HG02970 (cell line): ENCODE results near the gene DNAJB14.
"Not testable (repeated sequence)": the region's sequence is repeated elsewhere in the genome, so short reads cannot be mapped to it uniquely, and the experiment has no call there.

Experiments used
- ATAC-seq: cut with Tn5 transposase; IDR thresholded peaks from one replicate; pipeline ENCODE4 v1.9.1; 2021; ENCODE audit warnings: mild to moderate bottlenecking, moderate library complexity, moderate number of reproducible peaks; ENCODE audit not compliant: unreplicated experiment, low FRiP score

DNAJB14 gene

DNA sequence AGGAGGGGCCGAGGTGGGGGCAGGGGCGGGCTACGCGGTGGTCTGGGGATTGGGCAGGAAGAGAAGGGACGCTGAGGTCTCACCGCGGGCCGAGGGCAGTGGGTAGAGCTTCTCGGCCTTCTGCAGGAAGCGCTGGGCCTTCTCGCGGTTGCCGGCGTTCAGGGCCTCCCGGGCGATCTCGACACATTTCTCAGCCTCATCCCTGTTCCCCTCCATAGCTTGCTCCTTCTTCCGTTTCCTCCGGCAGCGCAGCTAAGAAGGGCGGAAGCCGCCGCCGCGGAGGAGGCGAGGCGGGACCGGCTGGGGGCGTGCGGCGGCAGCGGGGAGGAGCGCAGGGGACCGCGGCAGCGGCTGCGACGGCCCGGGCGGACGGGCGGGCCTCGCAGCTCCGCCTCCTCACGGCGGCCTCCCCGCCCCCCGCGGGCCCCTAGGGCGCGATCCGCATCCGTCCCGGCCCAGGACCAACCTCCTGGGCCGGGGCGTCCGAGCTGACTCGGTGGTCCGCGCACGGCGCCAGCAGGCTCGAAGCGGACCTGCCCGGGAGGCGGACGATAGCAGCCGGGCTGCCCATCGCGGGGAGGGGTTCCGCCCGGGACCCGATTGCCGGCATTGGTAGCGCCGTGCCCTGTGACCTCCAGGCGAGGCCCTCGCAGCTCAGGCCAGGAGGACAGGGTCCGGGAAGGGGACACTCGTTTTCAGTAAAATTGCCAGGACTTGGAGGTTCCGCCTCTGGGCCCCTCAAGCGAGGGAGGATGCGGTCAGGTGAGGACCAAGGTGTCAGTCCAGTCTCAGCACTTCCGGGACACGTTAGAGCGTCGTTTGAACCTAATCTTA, at the start of gene DNAJB14:
DNAJB14 (minus strand) TSS at position 263 of the 834 bp plus-strand sequence; CDS start at position 216, 47 bp downstream.
- ATAC-seq, result peak; percentile 36

DNA sequence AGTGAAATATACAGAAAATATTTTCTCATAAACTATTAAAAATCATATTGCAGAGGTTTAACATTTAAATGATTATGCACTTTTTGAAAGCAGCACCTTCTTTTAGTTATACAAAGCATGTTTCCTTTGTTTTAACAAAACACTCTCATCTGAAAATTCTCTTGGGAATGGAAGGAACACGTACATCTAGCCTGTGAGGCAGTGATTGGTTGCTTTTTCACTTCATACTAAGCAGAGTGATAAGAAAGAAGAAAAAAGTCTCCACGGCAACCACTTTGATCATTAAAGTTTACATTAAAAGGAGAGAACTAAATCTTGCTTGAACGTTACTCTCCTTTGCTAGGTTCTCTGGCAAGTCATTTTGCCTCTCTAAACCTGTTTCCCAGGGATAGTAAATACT, 45.3 kb upstream of the DNAJB14 start:
- no peak for ATAC-seq

DNA sequence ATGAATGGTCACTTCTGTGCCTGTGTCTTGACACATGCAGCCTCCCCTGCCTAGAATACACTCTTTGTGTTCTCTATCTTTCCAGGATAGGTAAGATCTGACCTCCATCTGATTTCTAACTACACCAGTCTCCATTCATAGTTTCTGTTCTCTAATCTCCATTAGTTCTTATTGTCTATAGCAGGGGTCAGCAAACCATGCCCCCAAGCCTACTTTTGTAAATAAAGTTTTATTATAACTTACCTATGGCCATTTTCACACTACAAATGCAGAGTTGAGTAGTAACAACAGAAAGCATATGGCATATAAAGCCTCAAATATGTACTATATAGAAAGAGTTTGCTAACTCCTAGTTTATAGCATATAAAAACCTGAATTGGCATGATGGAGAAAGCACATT, 41.3 kb upstream of the DNAJB14 start:
- no peak for ATAC-seq

DNA sequence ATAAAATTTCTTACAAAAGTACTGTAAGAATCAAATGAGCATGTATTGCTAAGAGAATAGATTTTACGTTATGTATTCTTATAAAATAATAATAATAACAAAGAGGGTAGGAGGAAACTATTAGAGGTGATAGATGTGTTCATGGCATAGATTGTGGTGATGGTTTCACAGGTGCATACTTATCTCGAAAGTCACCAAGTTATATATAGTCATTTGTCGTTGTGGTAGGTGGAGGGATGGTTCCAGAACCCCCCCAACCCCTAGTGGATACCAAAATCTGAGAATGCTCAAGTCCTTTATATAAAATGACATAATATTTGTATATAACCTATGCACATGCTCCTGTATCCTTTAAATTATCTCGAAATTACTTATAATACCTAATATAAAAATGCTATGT, 40.4 kb upstream of the DNAJB14 start:
- no peak for ATAC-seq

GRCh38 chr4:99983289-99983943, 37.0 kb upstream of the DNAJB14 start:
- no peak for ATAC-seq

GRCh38 chr4:99979872-99980271, 33.5 kb upstream of the DNAJB14 start:
- no peak for ATAC-seq

- no peak for ATAC-seq
Observed at GRCh38 chr4:99971453-99972111, 25.2 kb upstream of the DNAJB14 start.

DNA sequence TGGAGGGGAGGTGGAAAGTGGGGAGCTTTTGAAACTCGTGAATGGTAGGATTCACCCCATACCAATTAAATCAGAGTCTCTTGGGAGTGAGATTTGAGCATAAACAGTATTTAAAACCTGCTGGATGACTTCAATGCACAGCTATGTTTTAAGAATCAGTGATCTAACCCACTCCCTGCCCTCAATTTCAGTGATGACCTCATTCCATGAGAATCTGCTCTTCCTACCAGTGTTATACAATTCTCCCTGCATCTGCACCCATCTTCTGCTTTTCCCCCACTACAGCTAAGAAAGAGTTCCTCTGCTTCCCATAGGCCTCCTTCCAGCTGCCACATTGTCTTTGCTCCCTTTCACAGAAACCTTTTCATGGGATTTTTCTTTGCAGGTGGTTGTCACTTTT, 21.9 kb upstream of the DNAJB14 start:
- no peak for ATAC-seq

DNA sequence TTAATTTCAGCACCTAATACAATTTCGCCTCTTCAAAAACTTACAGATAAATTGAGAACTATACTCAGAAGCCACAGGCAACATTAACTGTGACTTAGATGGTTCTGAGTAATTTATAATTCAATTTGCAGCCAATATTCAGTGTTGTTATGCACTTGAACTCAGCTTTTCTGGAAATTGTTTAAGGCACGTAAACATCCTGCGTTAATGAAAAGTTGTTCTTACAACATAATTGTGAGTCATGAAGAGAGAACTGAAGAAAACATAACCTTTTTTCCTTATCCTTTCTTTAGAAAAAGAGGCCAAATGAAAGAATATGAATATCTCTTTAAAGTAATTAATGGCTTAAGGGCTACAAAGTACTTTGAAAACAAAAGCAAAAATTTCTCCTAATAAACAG, 20.3 kb upstream of the DNAJB14 start:
- ATAC-seq, result no peak

DNA sequence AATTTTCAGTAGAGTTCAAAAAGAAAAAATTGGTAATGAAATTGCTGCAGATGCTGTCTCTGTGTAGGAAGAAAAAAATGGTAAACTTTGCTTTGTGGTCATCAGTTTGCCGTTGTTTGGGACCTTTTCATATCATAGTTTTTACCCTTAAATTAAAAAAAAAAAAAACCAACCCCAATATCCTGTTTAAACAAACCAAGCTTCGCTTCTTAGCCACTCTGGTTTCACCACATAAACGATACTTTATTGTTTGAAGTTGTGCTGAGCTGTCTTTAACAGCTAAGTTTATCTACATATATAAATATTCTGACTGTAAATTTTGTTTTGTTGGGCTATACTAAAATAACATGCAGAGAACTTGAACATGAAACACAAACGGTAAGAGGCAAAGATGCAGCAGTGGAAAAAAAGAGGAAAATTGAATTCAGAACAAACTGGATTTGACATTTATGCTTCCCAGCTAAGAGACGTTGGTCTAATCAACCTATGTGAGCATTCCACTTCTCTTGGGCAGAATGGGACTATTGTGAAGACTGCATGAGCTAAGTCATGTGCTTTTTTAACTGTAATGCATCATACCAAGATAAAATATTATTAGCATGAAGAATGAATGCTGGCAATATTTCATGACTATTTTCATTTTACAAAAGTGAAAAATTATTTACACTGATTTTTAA, 19.4 kb upstream of the DNAJB14 start:
- no peak for ATAC-seq

- ATAC-seq, result no peak
Observed at GRCh38 chr4:99965173-99965572, 18.8 kb upstream of the DNAJB14 start.

- ATAC-seq, result no peak
Observed at GRCh38 chr4:99961711-99962110, 15.3 kb upstream of the DNAJB14 start.

- ATAC-seq, result no peak
Observed at GRCh38 chr4:99960648-99961047, 14.2 kb upstream of the DNAJB14 start.

DNA sequence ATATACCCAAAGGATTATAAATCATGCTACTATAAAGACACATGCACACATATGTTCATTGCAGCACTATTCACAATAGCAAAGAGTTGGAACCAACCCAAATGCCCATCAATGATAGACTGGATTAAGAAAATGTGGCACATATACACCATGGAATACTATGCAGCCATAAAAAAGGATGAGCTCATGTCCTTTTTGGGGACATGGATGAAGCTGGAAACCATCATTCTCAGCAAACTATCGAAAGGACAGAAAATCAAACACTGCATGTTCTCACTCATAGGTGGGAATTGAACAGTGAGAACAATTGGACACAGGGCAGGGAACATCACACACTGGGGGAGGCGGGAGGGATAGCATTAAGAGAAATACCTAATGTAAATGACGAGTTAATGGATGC, 11.8 kb upstream of the DNAJB14 start:
- not testable (repeated sequence) for ATAC-seq

- ATAC-seq, result no peak
Observed at GRCh38 chr4:99950913-99951254, 4.5 kb upstream of the DNAJB14 start.

GRCh38 chr4:99949999-99950912, 3.8 kb upstream of the DNAJB14 start, which contains the start of gene H2AZ1:
H2AZ1 (minus strand) TSS chr4:99950275; CDS start chr4:99950170, 105 bp downstream.
- peak; percentile 57 for ATAC-seq

GRCh38 chr4:99949034-99949998, 2.9 kb upstream of the DNAJB14 start:
- ATAC-seq, result peak; percentile 24

DNA sequence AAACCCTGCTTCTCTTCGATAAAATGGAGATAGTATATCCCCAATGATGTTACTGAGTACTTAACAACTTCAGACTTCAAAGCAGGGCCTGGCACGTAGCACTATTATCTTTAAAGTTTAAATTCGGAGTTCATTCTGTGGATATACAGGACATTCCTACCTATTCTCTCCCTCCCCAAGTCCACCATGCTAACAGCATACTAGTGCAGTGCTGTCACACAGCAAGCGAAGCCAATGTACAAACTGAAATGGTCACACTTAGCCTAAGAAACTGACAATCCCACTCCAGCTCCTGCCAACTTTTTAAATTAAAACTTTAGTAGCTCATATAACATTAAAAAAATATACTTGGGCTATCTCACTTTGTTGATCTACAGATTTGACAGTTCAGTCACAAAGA, 1.2 kb upstream of the DNAJB14 start:
- ATAC-seq, result no peak

DNA sequence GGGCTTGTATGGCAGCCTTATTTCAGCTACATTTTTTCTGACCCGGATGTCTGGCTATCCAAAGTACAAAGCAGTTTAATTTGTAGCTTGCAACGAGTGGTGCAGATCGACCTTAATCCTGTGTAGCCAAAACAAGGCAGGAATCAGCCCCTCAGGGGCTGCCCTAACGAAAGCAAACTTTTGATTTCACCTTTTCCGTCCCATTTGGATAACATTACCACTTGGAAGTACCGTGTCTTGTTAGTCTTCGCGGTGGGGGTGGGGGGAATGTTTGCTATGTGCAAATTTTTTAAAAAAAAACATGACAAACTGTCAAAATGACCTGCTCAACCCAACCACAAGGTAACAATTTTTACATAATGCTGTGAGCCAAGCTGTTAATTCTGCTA, 766 bp upstream of the DNAJB14 start:
- no peak for ATAC-seq
